PFSK-1 (cell line): ENCODE data around the gene AGR2.

Experiments
- POLR2AphosphoS5 ChIP-seq: IDR thresholded peaks from 2 replicates; pipeline ENCODE4 v1.6.1; 2012; ENCODE audit warnings: low read depth, mild to moderate bottlenecking, control low read depth, low read length, moderate library complexity
- TAF1 ChIP-seq: IDR thresholded peaks from 2 replicates; pipeline ENCODE4 v1.6.1; 2012; ENCODE audit warnings: low read length, control low read depth, borderline replicate concordance; ENCODE audit not compliant: insufficient read depth

DNA sequence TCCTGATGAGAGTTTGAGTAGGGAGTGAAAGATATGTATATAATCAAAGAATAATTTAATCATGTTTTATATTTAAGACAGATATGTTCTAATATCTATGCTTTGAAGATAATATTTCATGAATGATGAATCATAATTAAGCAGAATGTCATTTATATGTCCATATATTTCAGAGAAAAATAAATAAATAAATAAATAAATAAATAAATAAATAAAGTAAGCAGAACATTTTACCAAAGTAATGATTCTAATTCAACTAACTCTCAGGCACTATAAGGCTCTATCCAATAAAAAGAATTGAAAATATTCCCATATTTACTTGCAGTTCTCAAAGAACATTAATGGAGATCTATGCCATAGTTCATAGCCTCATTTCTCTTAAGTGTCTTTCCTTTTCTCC lies 40.9 kb upstream of the AGR2 start:
- TF ChIP-seq TAF1, result no peak
- TF ChIP-seq POLR2AphosphoS5, result no peak
